ENCODE results near the gene MAML3. TPM values are rescaled to one million over a fixed set of nuclear protein-coding genes. Genes with fewer than 3 reads are reported as not detected.

The MAML3 gene
- total and polyA plus RNA-seq, 2 experiments from 2014 or later = 4.1 to 11.2 TPM

DNA sequence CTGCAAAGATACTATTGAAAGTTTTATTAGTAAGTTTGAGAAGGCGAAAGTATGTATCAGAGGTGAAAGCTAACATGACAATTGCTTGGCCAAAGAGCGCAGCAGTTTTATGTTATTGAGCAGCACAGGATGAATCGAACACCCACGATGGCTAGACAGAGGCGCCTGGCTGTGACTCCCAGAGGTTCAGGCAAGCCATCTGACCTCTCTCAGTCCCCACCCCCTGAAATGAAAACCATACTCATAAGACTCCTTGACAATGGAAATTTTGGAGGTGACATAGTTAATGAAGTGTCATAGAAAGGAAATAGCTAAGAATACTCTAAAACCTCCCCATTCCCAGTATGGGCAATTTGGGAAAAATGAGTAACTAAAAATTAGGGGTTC is 417.7 kb downstream of the MAML3 start:
- Histone ChIP-seq H3K4me3 (no peak overlapping the region), H3K9me3 (ENCODE audit: low read depth) (no peaks in the 10 kb centered on the region), H3K4me1 (ENCODE audit: insufficient read depth) (peaks cover 41% of the 10 kb centered on the region), H3K36me3 (replicated peaks; ENCODE audit: insufficient read depth, low read depth) (no peaks in the 10 kb centered on the region), H3K27me3 (no peaks in the 10 kb centered on the region), H3K79me2 (peaks cover 4% of the 10 kb centered on the region), H2AFZ (no peak overlapping the region), H3K9me2 (replicated peaks; ENCODE audit: insufficient read depth) (no peaks in the 10 kb centered on the region), H4K20me1 (ENCODE audit: insufficient read depth, poor library complexity, severe bottlenecking) (no peaks in the 10 kb centered on the region), H3K4me2 (peak overlapping the region; percentile 74), H3K27ac (peak overlapping the region; percentile 91)
- WGBS (ENCODE audit: low lambda C conversion rate, missing lambda C conversion rate) = 72% methylated on average over 5 of the region's 5 CpGs
- DNase-seq (ENCODE audit: low spot score) = no peak
- TF ChIP-seq EZH2 (IDR thresholded peaks at IDR 0.05; ENCODE audit: borderline replicate concordance) (no peak), EZH2phosphoT487 (IDR thresholded peaks at IDR 0.05; ENCODE audit: low read depth, severe bottlenecking, unreplicated experiment) (no peak)
- TF ChIP-seq, protein P1, sequence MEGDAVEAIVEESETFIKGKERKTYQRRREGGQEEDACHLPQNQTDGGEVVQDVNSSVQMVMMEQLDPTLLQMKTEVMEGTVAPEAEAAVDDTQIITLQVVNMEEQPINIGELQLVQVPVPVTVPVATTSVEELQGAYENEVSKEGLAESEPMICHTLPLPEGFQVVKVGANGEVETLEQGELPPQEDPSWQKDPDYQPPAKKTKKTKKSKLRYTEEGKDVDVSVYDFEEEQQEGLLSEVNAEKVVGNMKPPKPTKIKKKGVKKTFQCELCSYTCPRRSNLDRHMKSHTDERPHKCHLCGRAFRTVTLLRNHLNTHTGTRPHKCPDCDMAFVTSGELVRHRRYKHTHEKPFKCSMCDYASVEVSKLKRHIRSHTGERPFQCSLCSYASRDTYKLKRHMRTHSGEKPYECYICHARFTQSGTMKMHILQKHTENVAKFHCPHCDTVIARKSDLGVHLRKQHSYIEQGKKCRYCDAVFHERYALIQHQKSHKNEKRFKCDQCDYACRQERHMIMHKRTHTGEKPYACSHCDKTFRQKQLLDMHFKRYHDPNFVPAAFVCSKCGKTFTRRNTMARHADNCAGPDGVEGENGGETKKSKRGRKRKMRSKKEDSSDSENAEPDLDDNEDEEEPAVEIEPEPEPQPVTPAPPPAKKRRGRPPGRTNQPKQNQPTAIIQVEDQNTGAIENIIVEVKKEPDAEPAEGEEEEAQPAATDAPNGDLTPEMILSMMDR (IDR thresholded peaks at IDR 0.05; ENCODE audit: poor library complexity) = no peak

DNA sequence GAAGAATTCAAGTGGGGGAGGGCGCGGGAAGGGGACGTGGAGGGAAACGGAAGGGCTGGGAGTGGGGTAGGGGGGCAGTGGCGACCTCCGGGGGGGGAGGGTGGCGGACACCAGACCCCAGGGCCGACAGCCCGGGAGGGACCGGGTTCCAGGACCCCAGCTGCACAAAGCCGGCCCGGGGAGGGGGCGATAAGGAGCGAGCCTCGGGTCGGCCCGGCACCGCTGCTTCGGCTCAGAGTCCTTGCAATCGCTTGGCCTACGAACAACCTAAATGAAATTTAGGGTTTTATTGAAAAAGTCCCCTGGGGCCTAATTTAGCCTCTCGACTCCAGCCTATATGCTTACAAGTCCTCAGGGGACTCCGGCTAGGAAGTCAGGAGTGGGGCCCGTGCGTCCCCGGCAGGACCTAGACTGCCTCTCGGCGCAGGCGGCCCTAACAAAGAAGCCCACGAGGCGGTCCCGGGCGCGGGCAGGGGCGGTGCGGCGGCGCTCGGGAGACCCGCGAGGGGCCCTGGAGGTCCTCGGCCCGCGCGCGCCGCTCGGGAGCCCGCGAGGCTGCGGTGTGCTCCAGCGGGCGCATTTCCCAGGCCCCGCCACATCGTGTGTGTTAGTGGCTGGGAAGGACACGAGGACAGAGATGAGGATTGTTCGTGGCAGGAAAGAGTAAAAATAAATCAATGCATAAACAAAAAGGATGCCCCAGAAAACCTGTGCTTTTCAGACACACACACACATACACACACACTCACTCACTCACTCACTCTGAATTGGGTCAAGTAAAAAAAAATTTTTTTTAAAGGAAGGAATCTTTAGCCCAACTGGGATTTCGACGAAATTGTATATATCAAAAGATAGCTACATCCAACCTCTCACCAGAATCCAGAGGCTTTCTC is 418.4 kb downstream of the MAML3 start:
- TF ChIP-seq, protein P1 (IDR thresholded peaks at IDR 0.05; ENCODE audit: poor library complexity) = no peak
- peak overlapping the region; percentile 91 for H3K27ac ChIP-seq
- peak overlapping the region; percentile 41 for H3K4me3 ChIP-seq
- peaks cover 36% of the 10 kb centered on the region for H3K4me1 ChIP-seq (ENCODE audit: insufficient read depth)
- no peaks in the 10 kb centered on the region for H3K9me3 ChIP-seq (ENCODE audit: low read depth)
- H3K79me2 ChIP-seq = peaks cover 4% of the 10 kb centered on the region
- peak overlapping the region; percentile 58 for H2AFZ ChIP-seq
- H4K20me1 ChIP-seq (ENCODE audit: insufficient read depth, poor library complexity, severe bottlenecking) = no peaks in the 10 kb centered on the region
- 10% methylated on average over 35 of the region's 59 CpGs for WGBS (ENCODE audit: low lambda C conversion rate, missing lambda C conversion rate)
- H3K4me2 ChIP-seq = peak overlapping the region; percentile 74
- H3K27me3 ChIP-seq = no peaks in the 10 kb centered on the region
- H3K36me3 ChIP-seq (replicated peaks; ENCODE audit: insufficient read depth, low read depth) = no peaks in the 10 kb centered on the region
- peak; percentile 58 for DNase-seq (ENCODE audit: low spot score)
- no peaks in the 10 kb centered on the region for H3K9me2 ChIP-seq (replicated peaks; ENCODE audit: insufficient read depth)

DNA sequence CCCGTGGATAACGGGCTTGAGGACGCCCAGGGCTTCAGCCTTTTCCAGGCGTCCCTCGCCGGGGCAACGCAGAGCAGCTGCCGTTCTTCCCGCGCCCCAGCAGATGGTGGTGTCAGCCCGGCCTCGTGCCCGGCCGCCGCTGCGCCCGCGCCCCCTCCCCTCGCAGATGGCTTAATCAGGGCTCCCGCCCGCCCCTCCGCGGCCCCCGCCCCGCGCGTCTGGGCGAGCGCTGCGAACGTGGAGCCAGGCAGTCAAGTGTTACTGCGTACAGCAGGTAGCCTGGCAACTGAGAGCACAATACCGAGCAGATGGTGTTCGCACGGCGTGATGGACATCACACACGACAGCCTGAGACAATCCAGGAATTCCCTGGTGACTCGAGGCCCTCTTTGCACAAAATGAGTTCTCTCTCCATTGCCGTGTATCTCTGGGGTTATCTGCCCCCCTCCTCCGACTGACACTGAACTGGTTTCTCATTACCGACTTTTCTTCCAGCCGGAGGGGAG is 419.1 kb downstream of the MAML3 start:
- DNase-seq (ENCODE audit: low spot score) = peak; percentile 93
- Histone ChIP-seq H2AFZ (peak overlapping the region; percentile 58), H3K4me2 (peak overlapping the region; percentile 74), H3K9me2 (replicated peaks; ENCODE audit: insufficient read depth) (no peaks in the 10 kb centered on the region), H3K27ac (peak overlapping the region; percentile 91), H3K4me3 (peak overlapping the region; percentile 41), H3K4me1 (ENCODE audit: insufficient read depth) (peaks cover 36% of the 10 kb centered on the region), H3K79me2 (peaks cover 4% of the 10 kb centered on the region), H4K20me1 (ENCODE audit: insufficient read depth, poor library complexity, severe bottlenecking) (no peaks in the 10 kb centered on the region), H3K36me3 (replicated peaks; ENCODE audit: insufficient read depth, low read depth) (no peaks in the 10 kb centered on the region), H3K9me3 (ENCODE audit: low read depth) (no peaks in the 10 kb centered on the region), H3K27me3 (no peaks in the 10 kb centered on the region)
- 2% methylated on average over 29 of the region's 42 CpGs for WGBS (ENCODE audit: low lambda C conversion rate, missing lambda C conversion rate)
- TF ChIP-seq, protein P1 (IDR thresholded peaks at IDR 0.05; ENCODE audit: poor library complexity) = peak; percentile 87
- no peak for TF ChIP-seq EZH2phosphoT487 (IDR thresholded peaks at IDR 0.05; ENCODE audit: low read depth, severe bottlenecking, unreplicated experiment)

All from hepatocyte (in vitro differentiated cells).